ENCODE measurements around the gene TMSB15B.
"Not testable (repeated sequence)": the region's sequence is repeated elsewhere in the genome, so short reads cannot be mapped to it uniquely, and the experiment has no call there.

TMSB15B gene

GRCh38 chrX:103962411-103963278, at the start of gene TMSB15B:
Gene TMSB15B (plus strand): TSS chrX:103962627.
- DNase-seq (ENCODE audit: low read depth, low spot score) = not testable (repeated sequence)

DNA sequence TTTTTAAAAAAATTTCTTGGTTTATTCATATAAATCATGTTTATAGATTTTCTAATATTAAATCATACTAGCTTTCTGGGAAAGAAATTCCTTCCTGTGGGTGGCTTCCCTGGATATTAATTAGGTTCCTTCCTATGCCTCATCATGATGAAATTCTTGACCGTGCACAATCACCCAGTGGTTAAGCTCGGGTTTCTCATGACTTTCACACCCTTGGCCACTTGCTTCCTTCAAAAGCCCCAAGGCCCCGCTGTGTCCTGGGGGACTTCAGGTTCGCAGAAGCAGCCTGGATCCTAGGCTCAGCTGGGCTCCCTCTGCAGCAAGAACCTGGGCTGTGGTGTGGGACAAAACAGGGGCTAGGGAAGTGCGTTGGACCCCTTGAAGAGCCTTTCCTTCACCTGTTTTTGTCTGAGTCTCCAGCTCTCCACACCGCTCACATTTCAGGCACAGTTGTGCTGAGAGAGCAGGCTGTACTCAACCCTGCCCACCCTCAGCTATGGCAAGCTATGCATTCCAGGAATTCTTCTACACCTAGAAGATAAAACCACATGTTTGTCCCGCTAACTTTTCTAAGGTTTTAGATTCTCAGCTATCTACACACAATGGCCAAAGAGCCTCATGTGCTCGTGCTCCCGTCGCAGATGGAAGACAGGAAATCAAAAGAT, 48.9 kb upstream of the TMSB15B start:
- no peak for DNase-seq (ENCODE audit: low read depth, low spot score)

GRCh38 chrX:103918050-103918449, 44.4 kb upstream of the TMSB15B start:
- peak; percentile 16 for DNase-seq (ENCODE audit: low read depth, low spot score)

- peak; percentile 6 for DNase-seq (ENCODE audit: low read depth, low spot score)
Measured at GRCh38 chrX:103918571-103919269, 43.7 kb upstream of the TMSB15B start.

DNA sequence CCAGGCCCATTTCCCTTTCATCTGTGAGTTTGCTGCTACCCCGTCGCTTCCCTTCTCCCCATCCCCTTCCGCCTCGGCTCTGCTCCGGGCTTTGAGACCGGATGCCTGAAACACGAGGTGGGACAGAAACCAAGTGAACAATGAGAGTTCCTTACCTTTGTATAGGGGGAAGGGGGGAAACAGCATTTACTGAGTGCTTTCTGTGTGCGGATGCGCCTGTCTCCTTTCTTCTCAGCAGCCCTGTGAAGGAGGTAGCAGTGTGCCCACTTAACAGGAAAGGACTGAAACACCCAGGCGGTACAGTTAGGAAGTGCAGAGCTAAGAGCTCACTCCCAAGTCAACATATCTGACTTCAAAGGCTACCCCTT, 43.2 kb upstream of the TMSB15B start:
- DNase-seq (ENCODE audit: low read depth, low spot score) = no peak

DNA sequence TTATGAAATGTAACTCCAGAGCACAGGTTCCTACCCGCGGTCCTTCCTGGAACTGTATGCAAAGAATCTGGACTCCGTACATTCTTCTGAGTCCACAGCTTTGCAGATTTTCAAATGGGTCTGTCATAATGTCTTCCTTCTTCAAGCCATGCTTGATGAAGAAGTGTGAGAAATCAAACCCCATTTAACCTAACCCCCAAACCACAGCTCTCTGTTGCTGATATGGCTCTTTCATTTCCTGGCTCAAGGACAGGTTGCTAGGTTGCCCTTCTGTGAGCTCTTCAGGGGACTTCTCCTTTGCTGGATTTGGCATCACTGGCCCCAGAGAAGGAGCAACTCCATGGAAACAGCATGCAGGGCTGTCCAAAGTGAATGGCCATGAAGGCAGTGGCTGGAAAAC, 41.9 kb upstream of the TMSB15B start:
- DNase-seq (ENCODE audit: low read depth, low spot score) = not testable (repeated sequence)

DNA sequence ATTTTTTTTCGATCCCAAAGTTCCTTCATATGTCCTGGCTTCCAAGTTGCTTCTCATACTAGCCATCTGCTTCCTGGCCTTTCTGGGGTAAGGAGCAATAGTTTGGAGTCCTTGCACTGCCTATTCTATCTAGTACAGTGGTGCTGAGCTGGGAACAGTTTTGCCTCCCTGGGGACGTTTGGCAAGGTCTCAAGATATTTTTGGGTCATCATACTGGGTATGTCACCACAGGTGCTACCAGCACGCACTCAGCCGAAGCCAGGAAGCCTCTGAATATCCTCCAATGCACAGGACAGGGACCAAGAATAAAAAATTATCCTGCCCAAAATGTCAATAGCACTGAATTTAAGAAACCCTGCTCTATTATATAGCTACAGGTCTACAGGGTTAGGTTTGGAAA, 35.4 kb upstream of the TMSB15B start:
- no peak for DNase-seq (ENCODE audit: low read depth, low spot score)

DNA sequence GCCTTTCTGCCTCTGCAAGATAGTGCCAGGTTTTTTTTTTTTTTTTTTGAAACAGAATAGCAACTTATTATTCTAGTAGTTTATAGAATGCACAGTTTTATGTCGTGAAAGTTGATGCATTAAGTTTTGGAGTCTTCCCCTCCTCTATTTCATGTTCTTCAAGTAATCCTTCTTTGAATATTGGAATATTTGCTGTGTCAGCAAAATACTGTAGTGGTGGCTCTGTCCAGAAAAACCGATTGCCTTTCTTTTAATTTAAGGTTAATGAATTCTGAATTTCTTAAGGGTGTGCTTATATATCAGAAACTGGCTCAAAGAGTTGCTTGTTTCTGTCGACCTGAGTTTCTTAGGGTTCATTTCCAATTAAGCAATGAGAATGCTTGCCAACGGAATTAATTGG, 34.8 kb upstream of the TMSB15B start:
- DNase-seq (ENCODE audit: low read depth, low spot score) = no peak

DNA sequence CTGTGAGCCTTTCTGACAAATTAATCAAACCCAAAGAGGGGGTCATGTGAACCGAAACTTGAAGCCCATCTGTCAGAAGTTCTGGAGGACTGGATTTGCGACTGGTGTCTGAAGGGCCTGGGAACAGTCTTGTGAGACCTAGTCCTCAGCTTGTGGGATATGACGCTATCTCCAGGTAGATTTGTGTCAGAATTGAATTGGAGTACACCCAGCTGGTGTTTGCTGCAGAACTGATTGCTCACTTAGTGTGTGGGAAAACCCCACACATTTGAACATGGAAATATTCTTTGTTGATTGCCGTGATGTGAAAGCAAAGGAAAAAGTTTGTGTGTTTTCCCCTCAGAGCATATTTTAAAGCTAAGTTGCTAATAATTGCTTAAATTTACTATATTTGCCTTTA, 30.3 kb upstream of the TMSB15B start:
- no peak for DNase-seq (ENCODE audit: low read depth, low spot score)

- not testable (repeated sequence) for DNase-seq (ENCODE audit: low read depth, low spot score)
Measured at GRCh38 chrX:103940257-103940656, 22.2 kb upstream of the TMSB15B start.

GRCh38 chrX:103941201-103941975, 21.0 kb upstream of the TMSB15B start:
- no peak for DNase-seq (ENCODE audit: low read depth, low spot score)

DNA sequence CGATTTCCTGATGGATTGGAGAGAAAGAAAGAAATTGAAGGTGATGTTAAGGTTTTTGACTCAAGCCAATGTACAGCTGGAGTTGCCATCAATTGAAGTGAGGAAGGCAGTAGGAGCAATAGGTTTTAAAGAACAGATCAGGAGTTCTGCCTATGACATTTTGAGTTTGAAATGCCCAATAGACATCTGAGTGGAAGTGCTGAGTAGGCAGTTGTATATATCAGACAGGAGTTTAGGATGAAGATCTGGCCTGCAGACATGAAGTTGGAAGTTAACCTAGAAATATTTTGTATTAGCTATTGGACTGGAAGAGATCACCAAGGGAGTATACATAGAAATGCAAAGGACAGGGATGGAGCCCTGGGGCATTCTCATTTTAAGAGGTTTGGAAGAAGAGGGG, 12.9 kb upstream of the TMSB15B start:
- no peak for DNase-seq (ENCODE audit: low read depth, low spot score)

DNA sequence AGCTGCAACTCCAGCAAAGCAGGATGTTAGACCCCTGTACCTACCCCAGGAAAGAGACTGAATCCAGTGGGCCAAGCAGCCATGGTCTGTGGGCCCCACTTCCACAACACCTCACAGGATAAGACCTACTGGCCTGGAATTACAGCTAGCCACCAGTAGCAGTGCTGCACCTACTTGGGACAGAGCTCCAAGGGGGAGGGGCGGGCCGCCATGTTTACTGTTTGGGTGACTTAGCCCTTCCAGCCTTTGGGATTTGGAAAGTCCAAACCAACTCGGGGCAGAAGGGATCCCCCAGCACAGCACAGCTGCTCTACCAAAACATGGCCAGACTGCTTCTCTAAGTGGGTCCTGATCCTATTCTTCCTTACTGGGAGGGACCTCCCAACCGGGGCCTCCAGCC, 9.1 kb upstream of the TMSB15B start:
- no peak for DNase-seq (ENCODE audit: low read depth, low spot score)

DNA sequence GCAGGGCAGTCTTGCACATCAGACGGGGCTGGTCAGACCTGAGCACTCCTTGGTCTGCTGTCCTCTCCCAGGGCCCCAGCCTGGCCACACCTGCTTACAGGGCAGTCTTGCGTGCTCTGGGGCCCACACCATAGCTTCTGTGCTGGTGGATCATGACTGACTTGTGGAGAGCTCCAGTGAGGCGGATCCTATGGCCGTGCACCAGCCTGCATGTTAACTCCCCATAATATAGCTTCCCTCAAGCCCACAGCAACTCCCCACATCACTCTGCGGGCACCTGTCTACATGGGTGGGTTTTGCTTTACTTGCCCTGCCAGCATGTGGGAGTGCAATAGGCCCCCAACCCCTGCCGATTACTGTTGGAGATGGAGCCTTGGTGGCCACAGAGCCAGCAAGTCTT, 8.2 kb upstream of the TMSB15B start:
- DNase-seq (ENCODE audit: low read depth, low spot score) = no peak

- DNase-seq (ENCODE audit: low read depth, low spot score) = not testable (repeated sequence)
Measured at GRCh38 chrX:103960599-103960998, 1.8 kb upstream of the TMSB15B start.

DNA sequence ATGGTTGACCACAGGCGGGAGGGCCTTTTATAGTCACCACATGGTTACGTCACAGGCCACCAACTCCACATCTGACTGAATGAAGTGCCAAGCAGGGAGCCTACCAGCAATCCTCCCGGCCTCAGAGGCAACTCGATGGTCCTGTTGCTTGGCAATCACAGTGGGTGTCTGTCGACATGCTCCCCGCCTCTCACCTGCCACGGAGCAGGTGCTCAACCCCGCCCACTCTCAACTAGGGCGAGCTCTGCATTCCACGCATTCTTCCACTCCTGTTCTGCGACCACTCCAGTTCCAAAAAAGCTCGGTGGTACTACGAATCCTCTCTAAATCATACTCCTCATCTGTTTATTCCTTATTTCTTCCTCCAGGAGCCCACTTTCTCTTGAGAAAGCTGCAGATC, 21.1 kb downstream of the TMSB15B start:
- DNase-seq (ENCODE audit: low read depth, low spot score) = not testable (repeated sequence)

GRCh38 chrX:103999234-103999633, 36.8 kb downstream of the TMSB15B start:
- no peak for DNase-seq (ENCODE audit: low read depth, low spot score)

GRCh38 chrX:104008831-104009230, 46.4 kb downstream of the TMSB15B start:
- no peak for DNase-seq (ENCODE audit: low read depth, low spot score)

DNA sequence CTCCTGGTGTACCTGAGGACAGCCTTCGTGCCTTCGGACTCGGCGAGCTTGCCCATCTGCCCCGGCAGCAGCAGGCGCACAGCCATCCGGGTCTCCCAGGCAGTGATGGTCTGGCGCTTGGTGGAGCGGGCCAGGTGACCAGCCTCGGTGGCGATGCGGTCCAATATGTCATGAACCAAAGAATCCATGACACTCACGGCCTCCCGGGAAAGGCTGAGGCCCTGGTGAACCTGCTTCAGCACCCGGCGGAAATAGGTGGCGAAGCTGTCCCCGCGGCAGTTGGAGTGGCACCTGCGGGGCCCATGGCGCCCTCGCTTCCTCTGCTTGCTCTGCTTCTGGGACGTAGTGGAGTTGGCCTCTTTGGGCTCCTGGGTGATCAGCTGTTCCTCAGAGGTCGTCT, 50.7 kb downstream of the TMSB15B start:
- no peak for DNase-seq (ENCODE audit: low read depth, low spot score)

- DNase-seq (ENCODE audit: low read depth, low spot score) = no peak
Measured at GRCh38 chrX:104013606-104014005, 51.2 kb downstream of the TMSB15B start, which contains the start of gene H2BW1. Gene H2BW1 (minus strand): TSS chrX:104013708. CDS start chrX:104013576, 132 bp downstream.

- DNase-seq (ENCODE audit: low read depth, low spot score) = not testable (repeated sequence)
Measured at GRCh38 chrX:104015576-104015975, 53.1 kb downstream of the TMSB15B start.

Data from activated CD4-positive, CD25-positive, alpha-beta regulatory T cell treated with anti-CD3 and anti-CD28 coated beads, Interleukin-2, amount 50 U/mL, for 16 hours (primary cell).